Central memory CD4-positive, alpha-beta T cell (primary cell): ENCODE measurements around the gene AGXT2.

ENCODE experiments used
- DNase-seq: peaks from one replicate; pipeline ENCODE4 v3.0.0; 2022

The AGXT2 gene

DNA sequence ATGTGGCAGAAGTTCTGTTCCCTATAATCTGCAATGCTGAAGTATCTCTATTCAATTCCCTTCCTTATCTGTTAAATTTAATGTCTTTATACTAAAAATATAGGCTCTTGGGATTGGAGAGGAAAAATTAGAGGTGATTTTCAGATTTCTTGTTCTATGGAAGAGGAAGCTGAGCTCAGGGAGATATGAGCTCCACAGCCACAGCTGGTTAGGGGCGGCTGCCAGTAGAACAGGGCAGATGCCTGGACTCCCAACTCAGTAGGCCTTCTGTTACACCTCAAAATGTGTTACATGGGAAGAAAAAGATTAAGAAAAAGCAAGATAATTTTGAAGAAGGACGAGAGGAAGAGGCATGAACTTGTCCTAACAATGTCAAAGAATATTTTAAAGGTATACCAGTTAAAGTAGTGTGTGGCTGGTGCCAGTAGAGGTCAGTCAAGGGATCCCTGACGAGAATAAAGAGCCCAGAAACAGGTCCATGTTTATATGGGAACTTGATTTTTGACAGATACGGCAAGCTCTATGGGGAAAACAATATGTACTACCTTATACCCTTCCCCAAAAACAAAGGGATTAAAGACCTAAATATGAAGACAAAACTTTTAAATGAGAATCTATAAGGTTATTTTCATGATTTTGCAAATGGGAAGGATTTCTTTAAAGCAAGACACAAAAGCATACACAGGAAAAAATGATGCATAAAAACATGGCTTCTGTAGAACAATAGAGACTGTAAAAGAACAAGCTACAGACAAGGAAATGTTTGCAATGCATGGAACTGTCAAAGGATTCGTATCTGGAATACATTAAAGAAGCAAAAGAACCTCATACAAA lies 89.7 kb downstream of the AGXT2 start:
- peak; percentile 2 for DNase-seq

DNA sequence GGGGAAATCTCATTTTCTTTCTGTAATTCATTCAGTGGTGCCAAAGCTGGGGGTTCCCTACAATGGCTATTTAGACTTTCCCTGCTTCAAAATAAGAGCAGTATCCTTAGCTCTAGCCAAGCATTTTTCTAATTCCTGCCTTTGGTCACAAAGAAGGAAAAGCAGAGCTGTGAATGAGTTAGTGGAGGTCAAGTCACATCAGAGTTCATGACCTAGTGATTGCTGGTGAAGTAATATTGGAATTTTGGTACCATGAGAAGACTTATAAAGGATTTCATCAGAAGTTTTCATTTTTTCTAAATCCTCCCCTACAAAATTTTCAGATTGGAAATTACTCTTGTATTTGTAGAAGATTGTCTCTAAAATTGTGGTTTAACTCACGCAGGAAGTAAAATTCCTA lies 90.4 kb downstream of the AGXT2 start:
- no peak for DNase-seq
